Loucy (cell line): Measurements from ENCODE around the gene DPYSL4.

Experiments
- H2AFZ ChIP-seq: fragments of 200-600 bp; sonication (generic); 2 replicates; pipeline ENCODE4 v1.6.0; 2016; ENCODE audit warnings: antibody characterized with exemption, mild to moderate bottlenecking, low read length, moderate library complexity
- H3F3A ChIP-seq: fragments of 200-600 bp; 2 replicates; pipeline ENCODE4 v1.6.0; 2016; ENCODE audit warnings: antibody characterized with exemption, low read depth, mild to moderate bottlenecking
- H3K27me3 ChIP-seq: fragments of 200-600 bp; sonication (generic); 2 replicates; pipeline ENCODE4 v1.6.1; 2014; ENCODE audit warnings: low read length, mild to moderate bottlenecking; ENCODE audit not compliant: insufficient read depth, poor library complexity, severe bottlenecking
- H3K36me3 ChIP-seq: fragments of 200-600 bp; sonication (generic); 2 replicates; pipeline ENCODE4 v1.6.1; 2016; ENCODE audit warnings: low read length; ENCODE audit not compliant: insufficient read depth
- H3K4me1 ChIP-seq: fragments of 200-600 bp; sonication (generic); 2 replicates; pipeline ENCODE4 v1.5.1; 2014; ENCODE audit warnings: low read length, mild to moderate bottlenecking; ENCODE audit not compliant: insufficient read depth, poor library complexity, severe bottlenecking
- H3K4me2 ChIP-seq: fragments of 200-600 bp; sonication (generic); 2 replicates; pipeline ENCODE4 v1.6.0; 2014; ENCODE audit warnings: antibody characterized with exemption, low read length, low read depth, mild to moderate bottlenecking; ENCODE audit not compliant: poor library complexity, severe bottlenecking
- H3K4me3 ChIP-seq: fragments of 200-600 bp; sonication (generic); 2 replicates; pipeline ENCODE4 v1.5.1; 2014; ENCODE audit warnings: low read length, mild to moderate bottlenecking, mixed read lengths; ENCODE audit not compliant: poor library complexity, severe bottlenecking
- H3K79me2 ChIP-seq: fragments of 200-600 bp; sonication (generic); 2 replicates; pipeline ENCODE4 v1.6.1; 2014; ENCODE audit warnings: low read length; ENCODE audit not compliant: insufficient read depth
- H3K9ac ChIP-seq: fragments of 200-600 bp; sonication (generic); 2 replicates; pipeline ENCODE4 v1.6.0; 2014; ENCODE audit warnings: mild to moderate bottlenecking, low read depth, low read length, moderate library complexity; ENCODE audit not compliant: poor library complexity, severe bottlenecking
- H3K9me2 ChIP-seq: fragments of 200-600 bp; sonication (generic); replicated peaks from 2 replicates; pipeline ENCODE4 v1.6.1; 2016; ENCODE audit warnings: low read depth, low read length, mixed read lengths
- H3K9me3 ChIP-seq: fragments of 200-600 bp; sonication (generic); 2 replicates; pipeline ENCODE4 v1.6.1; 2014; ENCODE audit warnings: mild to moderate bottlenecking, antibody characterized with exemption, low read length, low read depth; ENCODE audit not compliant: insufficient read depth
- H4K20me1 ChIP-seq: fragments of 200-600 bp; sonication (generic); 2 replicates; pipeline ENCODE4 v1.6.0; 2014; ENCODE audit warnings: antibody characterized with exemption, low read length, mild to moderate bottlenecking; ENCODE audit not compliant: insufficient read depth, poor library complexity, severe bottlenecking
- CTCF ChIP-seq: fragments of 200-600 bp; sonication (generic); conservative IDR thresholded peaks from 2 replicates; pipeline ENCODE4 v1.5.1; 2014; ENCODE audit warnings: mild to moderate bottlenecking, antibody characterized with exemption, low read length
- EZH2phosphoT487 ChIP-seq: fragments of 200-600 bp; IDR thresholded peaks from 2 replicates; pipeline ENCODE4 v1.6.1; 2018; ENCODE audit warnings: antibody characterized with exemption, mild to moderate bottlenecking, moderate library complexity, borderline replicate concordance

The DPYSL4 gene

DNA sequence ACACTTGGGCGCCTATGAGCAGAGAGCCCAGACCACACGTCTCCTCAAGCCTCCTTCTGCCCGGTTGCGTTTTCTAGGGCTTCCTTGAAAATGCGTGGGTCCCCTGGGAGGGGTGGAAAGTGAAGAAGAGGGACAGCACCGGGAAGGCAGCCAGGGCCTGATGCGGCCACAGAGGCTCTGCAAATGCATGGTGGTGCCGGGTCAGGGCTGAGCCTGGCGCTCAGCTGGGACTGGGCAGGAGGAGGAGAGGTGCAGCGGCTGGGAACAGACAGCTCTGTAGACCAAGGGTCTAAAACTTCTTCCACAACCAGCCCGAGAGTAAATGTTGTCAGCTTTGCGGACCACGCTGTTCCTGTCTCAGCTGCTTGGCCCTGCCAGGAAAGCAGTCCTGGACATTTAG lies 1.6 kb downstream of the DPYSL4 start:
- Histone ChIP-seq H3K36me3 (no peaks in the 10 kb centered on the region), H4K20me1 (no peaks in the 10 kb centered on the region), H3K4me2 (no peak overlapping the region), H3K9me2 (no peaks in the 10 kb centered on the region), H3K4me1 (no peaks in the 10 kb centered on the region), H3K4me3 (no peak overlapping the region), H3F3A (no peaks in the 10 kb centered on the region), H3K79me2 (no peaks in the 10 kb centered on the region), H3K27me3 (no peaks in the 10 kb centered on the region), H3K9ac (no peak overlapping the region), H2AFZ (no peak overlapping the region), H3K9me3 (no peaks in the 10 kb centered on the region)
- no peak for TF ChIP-seq EZH2phosphoT487
- no peak for TF ChIP-seq CTCF

GRCh38 chr10:132189016-132189415 lies 2.3 kb downstream of the DPYSL4 start:
- Histone ChIP-seq H3K27me3 (no peaks in the 10 kb centered on the region), H3K36me3 (no peaks in the 10 kb centered on the region), H2AFZ (no peak overlapping the region), H3K79me2 (no peaks in the 10 kb centered on the region), H3K4me1 (no peaks in the 10 kb centered on the region), H3K4me3 (no peak overlapping the region), H3K4me2 (no peak overlapping the region), H3K9me3 (no peaks in the 10 kb centered on the region), H4K20me1 (no peaks in the 10 kb centered on the region), H3F3A (no peaks in the 10 kb centered on the region), H3K9ac (no peak overlapping the region), H3K9me2 (no peaks in the 10 kb centered on the region)
- TF ChIP-seq EZH2phosphoT487, result no peak
- no peak for TF ChIP-seq CTCF

DNA sequence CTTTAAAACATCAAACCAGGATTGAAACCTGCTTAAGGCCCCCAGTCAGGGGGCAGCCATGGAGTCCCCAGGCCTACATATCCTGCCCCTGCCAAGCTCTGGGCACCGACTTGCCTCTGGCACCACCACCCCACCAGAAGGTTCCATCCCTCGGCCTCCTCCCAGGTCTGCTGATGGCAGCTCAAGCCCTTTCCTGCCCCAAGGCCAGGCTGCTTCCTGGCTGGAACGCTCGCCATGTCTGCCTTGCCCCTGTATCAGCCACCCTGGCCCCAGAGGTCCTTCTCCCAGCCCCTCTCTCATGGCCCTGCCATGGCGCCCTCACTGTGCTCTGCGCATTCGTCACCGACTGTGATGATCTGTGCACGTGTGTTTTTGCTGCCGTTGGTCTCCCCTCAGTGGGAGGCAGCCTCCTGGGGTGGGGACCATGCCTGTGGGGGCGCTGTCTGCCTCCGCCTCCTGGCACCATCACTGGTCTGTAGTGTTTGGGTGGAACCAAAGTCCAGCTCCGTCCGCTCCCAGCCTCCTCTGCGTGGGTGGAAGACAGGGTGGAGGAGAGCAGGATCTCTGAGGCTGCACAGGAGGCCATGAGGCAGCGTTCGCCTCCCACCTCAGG lies 3.2 kb downstream of the DPYSL4 start:
- no peaks in the 10 kb centered on the region for H3F3A ChIP-seq
- H3K4me1 ChIP-seq, result no peaks in the 10 kb centered on the region
- H3K79me2 ChIP-seq, result no peaks in the 10 kb centered on the region
- no peak for TF ChIP-seq EZH2phosphoT487
- no peak for TF ChIP-seq CTCF
- no peaks in the 10 kb centered on the region for H3K9me2 ChIP-seq
- H3K9ac ChIP-seq, result no peak overlapping the region
- H3K4me3 ChIP-seq, result no peak overlapping the region
- no peaks in the 10 kb centered on the region for H3K27me3 ChIP-seq
- no peak overlapping the region for H3K4me2 ChIP-seq
- H3K9me3 ChIP-seq, result no peaks in the 10 kb centered on the region
- no peaks in the 10 kb centered on the region for H4K20me1 ChIP-seq
- no peak overlapping the region for H2AFZ ChIP-seq
- H3K36me3 ChIP-seq, result no peaks in the 10 kb centered on the region
